HG02642 (cell line): ENCODE results near the gene ZNF827.
A peak's percentile ranks its signal among the peaks of the same experiment; 100 is the strongest.

Source experiments
- ATAC-seq: cut with Tn5 transposase; IDR thresholded peaks from one replicate; pipeline ENCODE4 v1.9.1; 2021; ENCODE audit warnings: mild to moderate bottlenecking; ENCODE audit not compliant: unreplicated experiment, poor library complexity

Gene ZNF827

DNA sequence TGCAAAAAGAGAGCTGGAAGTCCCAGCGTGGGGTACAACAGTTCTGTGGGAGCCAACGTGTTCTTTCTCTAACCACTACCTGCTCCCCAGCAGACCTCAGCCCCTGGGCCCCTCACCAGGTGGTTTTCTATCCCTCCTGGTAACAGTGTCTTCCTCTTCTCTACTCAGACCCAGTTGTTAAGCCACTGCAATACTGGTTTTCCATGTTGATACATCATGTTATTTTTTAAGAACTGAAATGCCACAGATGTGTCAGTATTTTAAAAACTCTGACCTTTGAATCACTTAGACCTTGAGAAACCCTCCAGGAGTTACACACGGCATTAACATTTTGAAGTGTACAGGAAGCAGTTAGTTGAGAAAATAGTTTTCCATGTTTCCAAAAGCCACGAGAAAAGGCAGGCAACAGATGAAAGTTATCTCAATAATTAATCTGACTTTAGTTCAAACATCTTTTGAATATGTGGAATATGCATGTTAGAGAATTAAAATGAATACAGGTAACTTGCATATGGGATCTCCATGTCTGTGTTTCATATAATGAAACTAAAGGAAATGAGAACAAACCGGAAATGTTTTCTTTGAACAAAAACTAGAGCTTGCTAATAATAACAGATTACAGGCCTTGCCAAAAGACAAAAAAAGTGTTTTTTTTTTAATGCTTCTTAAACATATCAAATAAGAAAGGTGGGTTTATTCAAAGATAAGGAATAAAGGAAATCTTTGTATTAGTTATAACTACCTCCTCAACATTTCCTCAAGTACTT lies 108.8 kb downstream of the ZNF827 start:
- ATAC-seq = peak; percentile 72

DNA sequence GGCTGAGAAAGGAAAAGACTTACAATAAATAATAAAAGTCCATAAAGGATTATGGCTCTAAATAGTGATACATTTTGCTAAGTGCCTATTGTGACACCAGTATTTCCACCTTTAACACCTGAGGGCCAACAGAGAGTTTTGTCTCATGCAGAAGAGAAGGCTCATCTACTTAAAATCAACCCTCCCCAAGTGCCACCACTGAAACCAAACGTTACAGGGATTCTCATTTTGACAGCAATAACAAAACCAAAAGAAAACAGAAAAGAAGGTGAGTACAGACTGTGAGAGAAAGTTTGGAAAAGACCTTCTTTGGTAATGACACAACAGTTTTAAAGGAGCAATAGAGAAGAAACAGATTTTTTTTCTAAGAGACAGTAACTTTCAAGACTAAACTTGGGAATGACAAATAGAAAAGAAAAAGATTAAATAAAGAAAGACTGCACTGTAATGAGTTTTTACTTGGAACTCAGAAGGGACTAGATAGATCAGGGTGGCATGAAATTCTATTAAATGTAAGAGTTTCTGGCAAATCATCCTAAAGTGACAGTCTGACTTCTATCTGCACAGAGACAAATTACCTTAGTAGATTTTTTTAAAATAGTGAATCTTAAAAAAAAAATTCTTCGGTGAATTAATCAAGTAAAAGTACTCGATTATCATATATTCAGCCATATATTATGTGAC lies 109.7 kb downstream of the ZNF827 start:
- ATAC-seq = peak; percentile 67

DNA sequence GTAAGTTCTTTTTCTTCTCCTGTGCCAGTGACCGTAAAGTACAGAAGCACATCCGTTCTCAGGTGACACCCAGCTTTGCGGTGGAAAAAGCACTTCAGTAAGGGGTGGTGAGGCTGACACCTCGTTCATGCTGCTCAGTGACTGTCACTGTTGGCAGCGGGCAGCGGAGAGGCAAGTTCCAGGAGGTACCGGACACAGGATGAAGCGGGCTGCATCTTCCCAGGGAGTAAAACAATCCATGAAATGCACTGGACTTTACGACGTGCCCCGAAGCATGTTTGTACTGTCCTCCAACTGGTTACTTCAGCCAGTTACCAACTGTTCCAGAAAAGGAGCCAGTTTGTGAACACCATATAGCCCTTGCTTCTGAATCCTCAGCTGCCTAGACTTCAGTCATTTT lies 110.7 kb downstream of the ZNF827 start:
- no peak for ATAC-seq

- no peak for ATAC-seq
Measured at GRCh38 chr4:145825255-145825654, 113.4 kb downstream of the ZNF827 start.

DNA sequence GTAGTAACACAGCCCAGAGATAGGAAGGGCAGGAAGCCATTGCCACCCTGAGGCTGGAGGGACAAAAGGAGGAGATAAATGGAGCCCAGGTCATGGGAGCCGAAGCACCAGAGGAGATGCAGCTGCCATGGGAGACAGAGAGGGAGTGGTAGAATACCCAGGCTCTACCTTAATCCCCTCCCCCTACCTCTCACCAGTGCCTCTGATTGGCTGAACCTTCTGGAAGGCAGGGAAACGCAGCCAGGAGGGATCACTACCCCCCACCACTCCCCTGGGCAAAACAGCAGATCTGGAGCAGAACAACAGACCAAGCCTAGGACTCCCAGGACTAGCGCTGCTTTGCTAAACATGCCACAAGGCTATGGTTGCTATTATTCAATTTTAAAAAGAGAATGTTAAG lies 114.2 kb downstream of the ZNF827 start:
- ATAC-seq = no peak

DNA sequence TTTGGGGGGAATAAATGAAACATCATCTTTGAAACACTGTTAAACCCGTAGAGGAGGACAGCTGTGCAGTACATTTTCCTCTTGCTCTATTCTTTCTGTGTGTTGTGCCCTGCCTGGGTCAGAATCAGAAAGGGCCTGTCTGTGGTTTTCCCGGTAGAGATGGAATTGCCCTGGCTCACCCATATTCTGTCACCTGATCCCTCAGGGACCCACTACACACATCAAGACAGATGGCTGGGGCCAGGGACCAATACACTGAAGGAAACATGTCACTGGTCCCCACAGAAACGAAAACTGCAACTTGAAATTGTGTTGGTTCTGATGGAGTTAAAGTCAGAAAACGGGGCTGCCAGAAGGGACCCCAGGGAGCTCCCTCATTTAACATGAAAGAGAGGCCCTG lies 114.9 kb downstream of the ZNF827 start:
- ATAC-seq = peak; percentile 52

DNA sequence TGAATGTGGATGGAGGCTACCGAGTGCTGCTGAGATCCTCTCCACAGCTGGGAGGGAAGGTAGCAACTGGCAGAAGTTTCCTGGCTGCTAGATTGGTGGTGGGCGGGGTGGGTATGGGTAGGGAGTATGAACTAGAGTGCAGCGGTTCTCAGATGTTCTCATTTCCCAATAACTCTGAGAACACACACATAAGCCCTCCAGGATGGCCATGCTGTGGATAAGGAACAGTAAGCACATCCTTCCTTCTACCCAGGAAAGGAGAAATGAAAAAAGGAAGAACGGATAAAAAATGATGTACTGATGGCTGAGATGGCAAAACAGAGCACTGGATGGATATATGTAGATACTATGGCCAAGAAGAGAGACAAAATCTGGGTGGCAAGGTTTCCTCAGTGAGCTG lies 116.0 kb downstream of the ZNF827 start:
- no peak for ATAC-seq

- ATAC-seq = no peak
Measured at GRCh38 chr4:145822181-145822580, 116.4 kb downstream of the ZNF827 start.

- no peak for ATAC-seq
Measured at GRCh38 chr4:145821766-145822165, 116.9 kb downstream of the ZNF827 start.

DNA sequence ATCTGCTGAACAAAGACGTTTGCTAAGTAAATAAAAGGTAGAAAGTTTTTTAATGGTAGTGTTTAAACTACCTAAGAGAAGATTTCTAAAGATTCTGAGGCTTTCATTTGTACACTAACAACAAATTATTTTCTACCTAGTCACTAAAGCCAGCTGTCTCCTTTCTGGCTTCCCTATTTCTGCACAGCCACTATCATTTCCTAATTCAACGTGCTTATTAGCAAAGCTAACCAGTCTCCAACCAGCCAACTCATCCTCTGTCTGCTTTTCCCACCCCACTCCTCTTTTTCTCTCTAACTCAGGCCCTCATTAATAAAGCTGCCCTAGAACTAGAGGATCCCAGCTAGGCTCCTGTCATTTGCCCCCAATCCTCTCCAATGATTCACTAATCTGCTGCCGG lies 118.2 kb downstream of the ZNF827 start:
- ATAC-seq = no peak

GRCh38 chr4:145819853-145820181 lies 118.8 kb downstream of the ZNF827 start:
- ATAC-seq = peak; percentile 56

- no peak for ATAC-seq
Measured at GRCh38 chr4:145819101-145819852, 119.3 kb downstream of the ZNF827 start.

- no peak for ATAC-seq
Measured at GRCh38 chr4:145818011-145818410, 120.6 kb downstream of the ZNF827 start.

DNA sequence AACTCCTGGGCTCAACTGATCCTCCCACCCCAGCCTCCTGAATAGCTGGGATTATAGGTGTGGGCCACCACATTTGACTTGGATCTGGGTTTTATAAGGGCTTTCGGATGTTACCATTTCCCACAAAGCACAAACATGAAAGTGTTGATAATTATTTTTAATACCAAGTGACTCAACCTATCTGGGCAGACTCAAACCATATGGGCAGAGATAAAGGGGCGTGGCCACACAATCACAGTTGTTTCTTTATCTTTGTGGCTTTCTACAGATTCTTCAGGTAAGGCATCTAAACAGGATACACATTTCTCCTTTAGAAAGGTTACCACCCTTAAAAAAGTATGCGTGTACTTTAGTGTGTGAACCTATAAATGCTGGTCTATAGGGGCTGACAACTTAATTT lies 122.5 kb downstream of the ZNF827 start:
- no peak for ATAC-seq

GRCh38 chr4:145815626-145816025 lies 123.0 kb downstream of the ZNF827 start:
- ATAC-seq = no peak

GRCh38 chr4:145815027-145815612 lies 123.5 kb downstream of the ZNF827 start:
- no peak for ATAC-seq

- no peak for ATAC-seq
Measured at GRCh38 chr4:145814246-145814645, 124.4 kb downstream of the ZNF827 start.

- ATAC-seq = no peak
Measured at GRCh38 chr4:145812919-145813318, 125.7 kb downstream of the ZNF827 start.

GRCh38 chr4:145808848-145809512 lies 129.6 kb downstream of the ZNF827 start:
- peak; percentile 27 for ATAC-seq

GRCh38 chr4:145808021-145808650 lies 130.5 kb downstream of the ZNF827 start:
- ATAC-seq = peak; percentile 77
